GM12878 (cell line): ENCODE results near the gene NIPA2. TPM values are rescaled to one million over a fixed set of nuclear protein-coding genes. Genes with fewer than 3 reads are reported as not detected.
A peak's percentile ranks its signal among the peaks of the same experiment; 100 is the strongest.

Experiments
- ATAC-seq: fragments of 200-7000 bp; cut with Tn5 transposase; 3 replicates; pipeline ENCODE4 v1.9.1; 2020; ENCODE audit warnings: mild to moderate bottlenecking, moderate library complexity
- BruUV-seq: library from RNA; stranded (reverse); fragments of 400-500 nt; replicated peaks from 2 replicates; lab custom pipeline; 2021; lab: Mats Ljungman, UMichigan
- CTCF ChIA-PET: fragments of 300-600 bp; sonication (Branson Sonifier 250); formaldehyde crosslinking; extraction: SDS; loops from one replicate; lab custom pipeline; 2021; ENCODE audit warnings: inconsistent platforms; lab: Yijun Ruan, JAX
- POLR2A ChIA-PET: fragments of 350-600 bp; formaldehyde crosslinking; extraction: SDS; loops from one replicate; lab custom pipeline; 2021; ENCODE audit warnings: inconsistent platforms; lab: Charles Lee
- RAD21 ChIA-PET: fragments of 300-600 bp; sonication (Branson Sonifier 250); formaldehyde crosslinking; loops from one replicate; lab custom pipeline; 2023; ENCODE audit warnings: antibody characterized with exemption; ENCODE audit not compliant: unreplicated experiment; lab: Charles Lee
- SMC1A ChIA-PET: fragments of 300-600 bp; sonication (Branson Sonifier 250); formaldehyde crosslinking; loops from one replicate; lab custom pipeline; 2023; ENCODE audit not compliant: unreplicated experiment, uncharacterized antibody; lab: Charles Lee
- DNase-seq: peaks from one replicate; pipeline ENCODE4 v3.0.0-alpha.2; 2011; ENCODE audit warnings: low read depth, low spot score
- FAIRE-seq: peaks from 3 replicates; lab custom pipeline; 2011; peaks lifted over from hg19 to GRCh38; lab: Jason Lieb, UNC
- H2AFZ ChIP-seq: 2 replicates; pipeline ENCODE4 v1.6.0; 2011; ENCODE audit warnings: low read depth, low read length, control low read depth; ENCODE audit not compliant: control insufficient read depth
- H3K27ac ChIP-seq: 2 replicates; pipeline ENCODE4 v1.5.1; 2011; ENCODE audit warnings: control low read depth; ENCODE audit not compliant: control insufficient read depth, insufficient read depth
- H3K27me3 ChIP-seq, 2 experiments: replicated peaks in 1 of 2; 2 replicates each; pipeline versions ENCODE4 v1.6.0 to v1.6.1; 2011; ENCODE audit warnings: low read length in 1 of 2; ENCODE audit not compliant: control insufficient read depth in 2 of 2, insufficient read depth in 2 of 2
- H3K36me3 ChIP-seq, 2 experiments: 2 replicates each; pipeline ENCODE4 v1.5.1; 2011; ENCODE audit warnings: low read length in 1 of 2; ENCODE audit not compliant: control insufficient read depth in 2 of 2, insufficient read depth in 2 of 2
- H3K4me1 ChIP-seq: 2 replicates; pipeline ENCODE4 v1.6.1; 2011; ENCODE audit warnings: mild to moderate bottlenecking, low read length, moderate library complexity, mixed read lengths; ENCODE audit not compliant: control insufficient read depth, insufficient read depth
- H3K4me2 ChIP-seq: 2 replicates; pipeline ENCODE4 v1.6.0; 2011; ENCODE audit warnings: control low read depth; ENCODE audit not compliant: control insufficient read depth, insufficient read depth
- H3K4me3 ChIP-seq: fragments of 200-600 bp; sonication (generic); 2 replicates; pipeline ENCODE4 v1.5.1; 2016
- H3K79me2 ChIP-seq: 2 replicates; pipeline ENCODE4 v1.6.0; 2011; ENCODE audit warnings: low read length; ENCODE audit not compliant: control insufficient read depth, insufficient read depth
- H3K9ac ChIP-seq: 2 replicates; pipeline ENCODE4 v1.8.0; 2011; ENCODE audit warnings: low read length, control low read depth, mixed read lengths; ENCODE audit not compliant: control insufficient read depth, insufficient read depth
- H3K9me3 ChIP-seq: replicated peaks from 3 replicates; pipeline ENCODE4 v1.5.1; 2011; ENCODE audit warnings: mild to moderate bottlenecking, low read length; ENCODE audit not compliant: control insufficient read depth, insufficient read depth
- H4K20me1 ChIP-seq: 2 replicates; pipeline ENCODE4 v1.6.0; 2011; ENCODE audit not compliant: control insufficient read depth, insufficient read depth
- ATF7 ChIP-seq: fragments of 450-650 bp; IDR thresholded peaks from 2 replicates; pipeline ENCODE4 v1.6.1; 2016; ENCODE audit warnings: low read depth, mild to moderate bottlenecking
- FOXM1 ChIP-seq: IDR thresholded peaks from 2 replicates; pipeline ENCODE4 v1.6.1; 2012; ENCODE audit warnings: low read depth, mild to moderate bottlenecking, inconsistent platforms, low read length, moderate library complexity
- GATAD2B ChIP-seq: fragments of 450-650 bp; conservative IDR thresholded peaks from 2 replicates; pipeline ENCODE4 v1.6.1; 2017; ENCODE audit warnings: low read depth, mild to moderate bottlenecking, moderate library complexity
- MXI1 ChIP-seq: fragments of 150-350 bp; IDR thresholded peaks from 2 replicates; pipeline ENCODE4 v1.6.1; 2011; ENCODE audit warnings: low read depth, mild to moderate bottlenecking, inconsistent platforms, low read length, improper control_type of control experiment
- NRF1 ChIP-seq: conservative IDR thresholded peaks from 2 replicates; pipeline ENCODE4 v1.6.1; 2011; ENCODE audit warnings: mild to moderate bottlenecking, low read depth, low read length, improper control_type of control experiment
- POU2F2 ChIP-seq: IDR thresholded peaks from 3 replicates; pipeline ENCODE4 v1.6.1; 2011; ENCODE audit warnings: low read depth, mild to moderate bottlenecking, low read length, borderline replicate concordance
- SMARCA5 ChIP-seq: fragments of 450-650 bp; IDR thresholded peaks from 2 replicates; pipeline ENCODE4 v1.6.1; 2017; ENCODE audit warnings: mild to moderate bottlenecking
- SUPT20H ChIP-seq: IDR thresholded peaks from 2 replicates; pipeline ENCODE4 v1.6.1; 2011; ENCODE audit warnings: low read depth, mild to moderate bottlenecking, low read length, moderate library complexity, borderline replicate concordance; ENCODE audit not compliant: control insufficient read depth
- ZNF687 ChIP-seq: fragments of 450-650 bp; IDR thresholded peaks from 2 replicates; pipeline ENCODE4 v1.6.1; 2017; ENCODE audit warnings: mild to moderate bottlenecking, moderate library complexity
- WGBS: methylation state at CpG from one replicate; pipeline ENCODE4 v1.1.6; 2016; ENCODE audit warnings: low lambda C conversion rate; ENCODE audit not compliant: insufficient replicate concordance, insufficient coverage; ENCODE audit errors: missing lambda C conversion rate; 5-methylcytosine and 5-hydroxymethylcytosine counted together
- in situ Hi-C: fragments of 300-500 bp; cut with MboI; formaldehyde crosslinking; loops from 9 replicates; pipeline ENCODE4 v1.14.3; 2018; ENCODE audit warnings: mixed read lengths
- intact Hi-C: fragments of 100-400 bp; cut with micrococcal nuclease; formaldehyde crosslinking; loops from one replicate; pipeline ENCODE4 v1.14.2; 2022; ENCODE audit not compliant: unreplicated experiment
- polyA plus RNA-seq, 11 experiments: library from polyadenylated mRNA; depleted of rRNA in 4 of 11; unstranded in 6 of 11; stranded (reverse) in 5 of 11; fragments of >200 nt; fragmentation: Nextera tagmentation in 4 of 11; fragmentation: Illumina TruSeq in 1 of 11; extraction: Ambion mirVana in 4 of 11; extraction: Trizol in 1 of 11; gene quantifications; 1 replicate in 1 of 11; 2 replicates in 10 of 11; pipeline versions ENCODE4 v1.2.1 to v1.2.3, GENCODE V29; 2011 to 2016; ENCODE audit warnings: inconsistent platforms in 2 of 11, missing spikeins in 2 of 11, low read depth in 1 of 11
- total RNA-seq, 4 experiments: library from RNA; depleted of rRNA in 3 of 4; stranded (reverse); fragments of >200 nt in 3 of 4; fragmentation: Illumina TruSeq in 1 of 4; extraction: Trizol in 1 of 4; gene quantifications; 2 replicates each; pipeline versions ENCODE4 v1.2.1 to v1.2.3, GENCODE V29; 2013 to 2021

NIPA2 gene
- total and polyA plus RNA-seq, 10 of the 15 experiments (the other 5 are each of a cell fraction or from before 2014, with no cell fraction given), result 24.4 to 159 (median 96.5) TPM

- Histone ChIP-seq H4K20me1 (no peaks in the 10 kb centered on the region), H2AFZ (no peak overlapping the region), H3K27me3 (no peaks in the 10 kb centered on the region), H3K9ac (peak overlapping the region; percentile 87), H3K79me2 (peaks cover 63% of the 10 kb centered on the region), H3K4me3 (peak overlapping the region; percentile 47; the same call in 1 of the 2 replicates), H3K36me3 (peaks cover 0 to 5% of the 10 kb centered on the region in 2 experiments; a peak in 2 of 4 replicates), H3K9me3 (no peaks in the 10 kb centered on the region; the same call in 2 of the 3 replicates), H3K4me1 (peaks cover 31% of the 10 kb centered on the region), H3K27ac (peak overlapping the region; percentile 98), H3K4me2 (peak overlapping the region; percentile 92)
- TF ChIP-seq POU2F2 (no peak), ATF7 (no peak), GATAD2B (no peak), SMARCA5 (no peak), NRF1 (no peak), ZNF687 (no peak), SUPT20H (no peak), MXI1 (no peak), FOXM1 (no peak)
- SMC1A ChIA-PET, result interaction anchor here (1.5 to 3.2 kb wide), 3 partner anchors 7 to 14 kb away, joined by 5 to 18 read pairs (median 7); no protein-coding TSS in a partner anchor
- in situ Hi-C loops (no loop called here), intact Hi-C loops (loop anchor here (2.0 kb wide), 2 partner anchors 15 to 43 kb away; partner anchors contain the start of gene NIPA2)
- ATAC-seq, result no peak
- RAD21 ChIA-PET, result interaction anchor here (1.1 to 3.6 kb wide), 5 partner anchors 8 to 45 kb away, joined by 3 to 20 read pairs (median 9); partner anchors contain the start of genes NIPA1 and NIPA2
- DNase-seq, result no peak
- BruUV-seq, result no TSS peak
- CTCF ChIA-PET, result interaction anchor here (0.7 kb wide), 1 partner anchor 15 kb away, joined by 3 read pairs; no protein-coding TSS in a partner anchor
- WGBS, result 90% methylated on average over 20 of the region's 20 CpGs
- no peak for FAIRE-seq
- POLR2A ChIA-PET, result interaction anchor here (0.6 to 1.6 kb wide), 4 partner anchors 10 to 62 kb away, joined by 3 to 4 read pairs (median 4); no protein-coding TSS in a partner anchor
Observed at GRCh38 chr15:22795206-22796063, 43.0 kb upstream of the NIPA2 start.
